Liver (tissue), 3 donors: ENCODE measurements around the gene PPP6R2.

Experiments used
- EGR1 ChIP-seq, 2 donors: IDR thresholded peaks; 2 replicates each; pipeline ENCODE4 v1.6.1; 2016 to 2018; ENCODE audit warnings: antibody characterized with exemption in 2 of 2, low read depth in 2 of 2
- FOXA2 ChIP-seq: IDR thresholded peaks from 2 replicates; pipeline ENCODE4 v1.6.1; 2016; ENCODE audit warnings: antibody characterized with exemption
- HNF4A ChIP-seq, 2 donors: conservative IDR thresholded peaks; 2 replicates each; pipeline ENCODE4 v1.6.1; 2016; ENCODE audit warnings: antibody characterized with exemption in 2 of 2, mild to moderate bottlenecking in 2 of 2
- JUND ChIP-seq, 2 donors: IDR thresholded peaks; 2 replicates each; pipeline ENCODE4 v1.6.1; 2016; ENCODE audit warnings: antibody characterized with exemption in 2 of 2
- RAD21 ChIP-seq, 2 donors: IDR thresholded peaks; 2 replicates each; pipeline ENCODE4 v1.6.1; 2016; ENCODE audit warnings: antibody characterized with exemption in 2 of 2, mild to moderate bottlenecking in 2 of 2
- RXRA ChIP-seq, 2 donors: IDR thresholded peaks; 2 replicates each; pipeline ENCODE4 v1.6.1; 2017 to 2018; ENCODE audit warnings: antibody characterized with exemption in 2 of 2, mild to moderate bottlenecking in 1 of 2
- SP1 ChIP-seq: IDR thresholded peaks from 2 replicates; pipeline ENCODE4 v1.6.1; 2018; ENCODE audit warnings: antibody characterized with exemption, mild to moderate bottlenecking
- TAF1 ChIP-seq: conservative IDR thresholded peaks from 2 replicates; pipeline ENCODE4 v1.6.1; 2016; ENCODE audit warnings: antibody characterized with exemption, mild to moderate bottlenecking
- YY1 ChIP-seq: IDR thresholded peaks from 2 replicates; pipeline ENCODE4 v1.6.1; 2016; ENCODE audit warnings: antibody characterized with exemption, mild to moderate bottlenecking
- TF ChIP-seq, protein P1 (sequence below): fragments of 150-350 bp; IDR thresholded peaks from 2 replicates; pipeline ENCODE4 v1.5.1; 2017; ENCODE audit warnings: improper control_type of control experiment, low read depth, low read length; ENCODE audit not compliant: missing input control
- TF ChIP-seq, protein P2 (sequence below): IDR thresholded peaks from 2 replicates; pipeline ENCODE4 v1.6.1; 2016; ENCODE audit warnings: antibody characterized with exemption
- TF ChIP-seq, protein P3 (sequence below): IDR thresholded peaks from 2 replicates; pipeline ENCODE4 v1.6.1; 2016; ENCODE audit warnings: antibody characterized with exemption, mild to moderate bottlenecking
- TF ChIP-seq, protein P4 (sequence below): IDR thresholded peaks from 2 replicates; pipeline ENCODE4 v1.6.1; 2016; ENCODE audit warnings: antibody characterized with exemption
- TF ChIP-seq, protein P5 (sequence below): IDR thresholded peaks from 2 replicates; pipeline ENCODE4 v1.6.1; 2016; ENCODE audit warnings: antibody characterized with exemption
- donor health status: healthy.
- donor health status: healthy.

DNA sequence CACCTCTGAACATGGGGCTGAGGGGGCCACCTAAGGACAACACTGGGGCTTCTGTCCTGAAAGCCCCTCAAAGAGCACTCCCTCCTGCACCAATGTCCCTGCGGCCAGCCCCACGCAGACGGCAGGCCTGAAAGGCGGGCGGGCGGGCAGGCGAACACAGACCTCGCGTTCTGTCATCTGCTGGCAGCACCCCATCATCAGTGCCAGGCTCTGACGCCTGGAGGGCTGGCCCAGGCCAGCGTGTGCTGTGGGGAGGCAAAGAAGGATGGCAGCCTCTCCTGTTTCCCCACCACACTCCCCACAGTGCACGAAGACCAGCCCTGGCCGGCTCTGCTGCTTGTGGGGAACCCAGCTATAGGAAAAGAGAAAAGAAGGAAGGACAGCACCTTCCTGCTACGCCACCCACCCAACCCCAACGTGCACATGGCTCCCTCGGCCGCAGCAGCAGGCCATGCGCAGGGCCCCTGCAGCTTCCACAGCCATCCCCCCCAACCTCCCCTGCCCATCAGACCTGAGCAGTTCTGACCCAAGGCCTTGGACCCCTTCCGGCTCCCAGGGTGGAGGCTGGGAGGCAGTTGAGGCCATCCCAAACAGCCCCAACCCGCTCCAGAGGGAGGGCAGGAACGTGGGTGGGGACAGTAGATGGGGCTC, 128.2 kb downstream of the PPP6R2 start:
- TF ChIP-seq, protein P1, sequence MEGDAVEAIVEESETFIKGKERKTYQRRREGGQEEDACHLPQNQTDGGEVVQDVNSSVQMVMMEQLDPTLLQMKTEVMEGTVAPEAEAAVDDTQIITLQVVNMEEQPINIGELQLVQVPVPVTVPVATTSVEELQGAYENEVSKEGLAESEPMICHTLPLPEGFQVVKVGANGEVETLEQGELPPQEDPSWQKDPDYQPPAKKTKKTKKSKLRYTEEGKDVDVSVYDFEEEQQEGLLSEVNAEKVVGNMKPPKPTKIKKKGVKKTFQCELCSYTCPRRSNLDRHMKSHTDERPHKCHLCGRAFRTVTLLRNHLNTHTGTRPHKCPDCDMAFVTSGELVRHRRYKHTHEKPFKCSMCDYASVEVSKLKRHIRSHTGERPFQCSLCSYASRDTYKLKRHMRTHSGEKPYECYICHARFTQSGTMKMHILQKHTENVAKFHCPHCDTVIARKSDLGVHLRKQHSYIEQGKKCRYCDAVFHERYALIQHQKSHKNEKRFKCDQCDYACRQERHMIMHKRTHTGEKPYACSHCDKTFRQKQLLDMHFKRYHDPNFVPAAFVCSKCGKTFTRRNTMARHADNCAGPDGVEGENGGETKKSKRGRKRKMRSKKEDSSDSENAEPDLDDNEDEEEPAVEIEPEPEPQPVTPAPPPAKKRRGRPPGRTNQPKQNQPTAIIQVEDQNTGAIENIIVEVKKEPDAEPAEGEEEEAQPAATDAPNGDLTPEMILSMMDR: no peak
- TF ChIP-seq RAD21 (IDR thresholded peaks at IDR 0.05): no peak
- no peak for TF ChIP-seq YY1
- TF ChIP-seq RXRA (IDR thresholded peaks at IDR 0.05): no peak
- TF ChIP-seq EGR1 (IDR thresholded peaks at IDR 0.05; ENCODE audit: low read depth in 2 of 2): no peak
- TF ChIP-seq SP1: no peak
- TF ChIP-seq FOXA2: no peak
- TF ChIP-seq, protein P2, sequence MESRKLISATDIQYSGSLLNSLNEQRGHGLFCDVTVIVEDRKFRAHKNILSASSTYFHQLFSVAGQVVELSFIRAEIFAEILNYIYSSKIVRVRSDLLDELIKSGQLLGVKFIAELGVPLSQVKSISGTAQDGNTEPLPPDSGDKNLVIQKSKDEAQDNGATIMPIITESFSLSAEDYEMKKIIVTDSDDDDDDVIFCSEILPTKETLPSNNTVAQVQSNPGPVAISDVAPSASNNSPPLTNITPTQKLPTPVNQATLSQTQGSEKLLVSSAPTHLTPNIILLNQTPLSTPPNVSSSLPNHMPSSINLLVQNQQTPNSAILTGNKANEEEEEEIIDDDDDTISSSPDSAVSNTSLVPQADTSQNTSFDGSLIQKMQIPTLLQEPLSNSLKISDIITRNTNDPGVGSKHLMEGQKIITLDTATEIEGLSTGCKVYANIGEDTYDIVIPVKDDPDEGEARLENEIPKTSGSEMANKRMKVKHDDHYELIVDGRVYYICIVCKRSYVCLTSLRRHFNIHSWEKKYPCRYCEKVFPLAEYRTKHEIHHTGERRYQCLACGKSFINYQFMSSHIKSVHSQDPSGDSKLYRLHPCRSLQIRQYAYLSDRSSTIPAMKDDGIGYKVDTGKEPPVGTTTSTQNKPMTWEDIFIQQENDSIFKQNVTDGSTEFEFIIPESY: no peak
- TF ChIP-seq, protein P3, sequence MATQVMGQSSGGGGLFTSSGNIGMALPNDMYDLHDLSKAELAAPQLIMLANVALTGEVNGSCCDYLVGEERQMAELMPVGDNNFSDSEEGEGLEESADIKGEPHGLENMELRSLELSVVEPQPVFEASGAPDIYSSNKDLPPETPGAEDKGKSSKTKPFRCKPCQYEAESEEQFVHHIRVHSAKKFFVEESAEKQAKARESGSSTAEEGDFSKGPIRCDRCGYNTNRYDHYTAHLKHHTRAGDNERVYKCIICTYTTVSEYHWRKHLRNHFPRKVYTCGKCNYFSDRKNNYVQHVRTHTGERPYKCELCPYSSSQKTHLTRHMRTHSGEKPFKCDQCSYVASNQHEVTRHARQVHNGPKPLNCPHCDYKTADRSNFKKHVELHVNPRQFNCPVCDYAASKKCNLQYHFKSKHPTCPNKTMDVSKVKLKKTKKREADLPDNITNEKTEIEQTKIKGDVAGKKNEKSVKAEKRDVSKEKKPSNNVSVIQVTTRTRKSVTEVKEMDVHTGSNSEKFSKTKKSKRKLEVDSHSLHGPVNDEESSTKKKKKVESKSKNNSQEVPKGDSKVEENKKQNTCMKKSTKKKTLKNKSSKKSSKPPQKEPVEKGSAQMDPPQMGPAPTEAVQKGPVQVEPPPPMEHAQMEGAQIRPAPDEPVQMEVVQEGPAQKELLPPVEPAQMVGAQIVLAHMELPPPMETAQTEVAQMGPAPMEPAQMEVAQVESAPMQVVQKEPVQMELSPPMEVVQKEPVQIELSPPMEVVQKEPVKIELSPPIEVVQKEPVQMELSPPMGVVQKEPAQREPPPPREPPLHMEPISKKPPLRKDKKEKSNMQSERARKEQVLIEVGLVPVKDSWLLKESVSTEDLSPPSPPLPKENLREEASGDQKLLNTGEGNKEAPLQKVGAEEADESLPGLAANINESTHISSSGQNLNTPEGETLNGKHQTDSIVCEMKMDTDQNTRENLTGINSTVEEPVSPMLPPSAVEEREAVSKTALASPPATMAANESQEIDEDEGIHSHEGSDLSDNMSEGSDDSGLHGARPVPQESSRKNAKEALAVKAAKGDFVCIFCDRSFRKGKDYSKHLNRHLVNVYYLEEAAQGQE: no peak
- TF ChIP-seq TAF1: no peak
- TF ChIP-seq, protein P4, sequence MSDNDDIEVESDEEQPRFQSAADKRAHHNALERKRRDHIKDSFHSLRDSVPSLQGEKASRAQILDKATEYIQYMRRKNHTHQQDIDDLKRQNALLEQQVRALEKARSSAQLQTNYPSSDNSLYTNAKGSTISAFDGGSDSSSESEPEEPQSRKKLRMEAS: no peak
- no peak for TF ChIP-seq HNF4A (conservative IDR thresholded peaks at IDR 0.05)
- TF ChIP-seq, protein P5, sequence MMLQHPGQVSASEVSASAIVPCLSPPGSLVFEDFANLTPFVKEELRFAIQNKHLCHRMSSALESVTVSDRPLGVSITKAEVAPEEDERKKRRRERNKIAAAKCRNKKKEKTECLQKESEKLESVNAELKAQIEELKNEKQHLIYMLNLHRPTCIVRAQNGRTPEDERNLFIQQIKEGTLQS: no peak
- no peak for TF ChIP-seq JUND (IDR thresholded peaks at IDR 0.05)
